H9 (cell line): ENCODE measurements around the gene QPRT. TPM values are rescaled to one million over a fixed set of nuclear protein-coding genes. Genes with fewer than 3 reads are reported as not detected.

ENCODE experiments used
- DNase-seq: peaks from one replicate; pipeline ENCODE4 v3.0.0-alpha.2; 2017
- H2AFZ ChIP-seq: one replicate; pipeline ENCODE4 v1.6.1; 2013; ENCODE audit warnings: mild to moderate bottlenecking, low read length, control low read depth, moderate library complexity
- H2AK5ac ChIP-seq: 2 replicates; pipeline ENCODE4 v1.6.1; 2013; ENCODE audit warnings: low read length, control low read depth, mixed read lengths; ENCODE audit not compliant: insufficient read length
- H2BK120ac ChIP-seq: one replicate; pipeline ENCODE4 v1.6.1; 2013; ENCODE audit warnings: low read depth, mild to moderate bottlenecking, low read length, control low read depth, inconsistent platforms; ENCODE audit not compliant: poor library complexity, severe bottlenecking
- H2BK12ac ChIP-seq: 2 replicates; pipeline ENCODE4 v1.6.1; 2013; ENCODE audit warnings: low read length, control low read depth, mixed read lengths, low read depth; ENCODE audit not compliant: insufficient read length
- H2BK15ac ChIP-seq: 2 replicates; pipeline ENCODE4 v1.6.1; 2013; ENCODE audit warnings: low read depth, low read length, control low read depth
- H2BK20ac ChIP-seq: one replicate; pipeline ENCODE4 v1.6.1; 2013; ENCODE audit warnings: low read depth, mild to moderate bottlenecking, low read length, control low read depth, inconsistent platforms; ENCODE audit not compliant: poor library complexity, severe bottlenecking
- H2BK5ac ChIP-seq: 2 replicates; pipeline ENCODE4 v1.6.1; 2013; ENCODE audit warnings: low read length, control low read depth, mixed read lengths; ENCODE audit not compliant: insufficient read length
- H3K14ac ChIP-seq: 2 replicates; pipeline ENCODE4 v1.6.1; 2013; ENCODE audit warnings: low read length, control low read depth; ENCODE audit not compliant: insufficient read depth
- H3K18ac ChIP-seq: 2 replicates; pipeline ENCODE4 v1.6.1; 2013; ENCODE audit warnings: low read depth, mild to moderate bottlenecking, mixed read lengths, low read length, control low read depth; ENCODE audit not compliant: insufficient read length
- H3K23ac ChIP-seq: 2 replicates; pipeline ENCODE4 v1.6.1; 2013; ENCODE audit warnings: low read length, control low read depth, mixed read lengths, low read depth; ENCODE audit not compliant: insufficient read length
- H3K23me2 ChIP-seq: 2 replicates; pipeline ENCODE4 v1.6.1; 2013; ENCODE audit warnings: low read depth, mild to moderate bottlenecking, mixed read lengths, low read length, control low read depth; ENCODE audit not compliant: insufficient read length, poor library complexity, severe bottlenecking
- H3K27ac ChIP-seq: 2 replicates; pipeline ENCODE4 v1.5.1; 2013; ENCODE audit warnings: low read length, control low read depth, mixed read lengths, low read depth; ENCODE audit not compliant: insufficient read length
- H3K27me3 ChIP-seq: 2 replicates; pipeline ENCODE4 v1.6.1; 2013; ENCODE audit warnings: low read length, control low read depth, inconsistent platforms; ENCODE audit not compliant: insufficient read depth
- H3K4ac ChIP-seq: 2 replicates; pipeline ENCODE4 v1.6.1; 2013; ENCODE audit warnings: low read depth, mild to moderate bottlenecking, control low read depth, inconsistent platforms, low read length, moderate library complexity
- H3K4me1 ChIP-seq: 2 replicates; pipeline ENCODE4 v1.6.1; 2013; ENCODE audit warnings: low read length, control low read depth, inconsistent platforms; ENCODE audit not compliant: insufficient read depth
- H3K4me2 ChIP-seq: 2 replicates; pipeline ENCODE4 v1.6.1; 2013; ENCODE audit warnings: low read length, control low read depth, mixed read lengths; ENCODE audit not compliant: insufficient read length, insufficient read depth
- H3K56ac ChIP-seq: 2 replicates; pipeline ENCODE4 v1.6.1; 2013; ENCODE audit warnings: low read depth, mild to moderate bottlenecking, mixed read lengths, low read length, control low read depth; ENCODE audit not compliant: insufficient read length
- H3K79me1 ChIP-seq: 2 replicates; pipeline ENCODE4 v1.6.1; 2013; ENCODE audit warnings: low read depth, mild to moderate bottlenecking, moderate library complexity, low read length, control low read depth, inconsistent platforms; ENCODE audit not compliant: insufficient read depth, poor library complexity, severe bottlenecking
- H3K79me2 ChIP-seq: 2 replicates; pipeline ENCODE4 v1.6.1; 2013; ENCODE audit warnings: low read length, control low read depth, inconsistent platforms; ENCODE audit not compliant: insufficient read depth
- H3K9ac ChIP-seq: 2 replicates; pipeline ENCODE4 v1.6.1; 2013; ENCODE audit warnings: low read length, control low read depth, mixed read lengths; ENCODE audit not compliant: insufficient read length; ENCODE audit errors: extremely low read depth
- H3K9me3 ChIP-seq: one replicate; pipeline ENCODE4 v1.6.1; 2013; ENCODE audit warnings: low read depth, low read length, inconsistent platforms; ENCODE audit not compliant: control insufficient read depth
- H3T11ph ChIP-seq: one replicate; pipeline ENCODE4 v1.6.1; 2013; ENCODE audit warnings: mild to moderate bottlenecking, low read length, control low read depth, inconsistent platforms
- H4K20me1 ChIP-seq: one replicate; pipeline ENCODE4 v1.6.1; 2013; ENCODE audit not compliant: control insufficient read depth, insufficient read length, insufficient read depth
- H4K5ac ChIP-seq: 2 replicates; pipeline ENCODE4 v1.6.1; 2013; ENCODE audit warnings: low read depth, mild to moderate bottlenecking, mixed read lengths, low read length, control low read depth; ENCODE audit not compliant: insufficient read length
- H4K8ac ChIP-seq: replicated peaks from 2 replicates; pipeline ENCODE4 v1.6.1; 2013; ENCODE audit warnings: low read length, control low read depth, mixed read lengths, low read depth; ENCODE audit not compliant: insufficient read length
- H4K91ac ChIP-seq: 2 replicates; pipeline ENCODE4 v1.6.1; 2013; ENCODE audit warnings: low read depth, mild to moderate bottlenecking, moderate library complexity, mixed read lengths, low read length, control low read depth; ENCODE audit not compliant: insufficient read length
- H3K27ac Mint-ChIP-seq, 3 experiments: 2 replicates in 2 of 3; 3 replicates in 1 of 3; pipeline ENCODE4 v1.8.0; 2020 to 2021; ENCODE audit warnings: mixed read lengths in 3 of 3, mild to moderate bottlenecking in 1 of 3, moderate library complexity in 1 of 3
- H3K27me3 Mint-ChIP-seq: 2 replicates; pipeline ENCODE4 v1.8.0; 2021; ENCODE audit warnings: low read depth, mild to moderate bottlenecking, moderate library complexity, mixed read lengths
- H3K36me3 Mint-ChIP-seq, 3 experiments: 2 replicates in 2 of 3; 3 replicates in 1 of 3; pipeline ENCODE4 v1.8.0; 2020 to 2021; ENCODE audit warnings: low read depth in 3 of 3, mixed read lengths in 3 of 3; ENCODE audit not compliant: insufficient read depth in 1 of 3
- H3K4me1 Mint-ChIP-seq, 2 experiments: 2 replicates each; pipeline ENCODE4 v1.8.0; 2020; ENCODE audit warnings: mixed read lengths in 2 of 2
- H3K4me3 Mint-ChIP-seq, 2 experiments: 2 replicates in 1 of 2; 3 replicates in 1 of 2; pipeline ENCODE4 v1.8.0; 2020 to 2021; ENCODE audit warnings: mild to moderate bottlenecking in 2 of 2, mixed read lengths in 2 of 2, moderate library complexity in 1 of 2
- H3K9me3 Mint-ChIP-seq, 2 experiments: 2 replicates in 1 of 2; 3 replicates in 1 of 2; pipeline ENCODE4 v1.8.0; 2020; ENCODE audit warnings: mild to moderate bottlenecking in 2 of 2, mixed read lengths in 2 of 2, moderate library complexity in 1 of 2
- WGBS: extraction: QIAGEN DNeasy Blood & Tissue Kit; methylation state at CpG from one replicate; pipeline ENCODE4 v1.1.7; 2013; ENCODE audit warnings: missing lambda C conversion rate, low lambda C conversion rate, mixed read lengths; ENCODE audit not compliant: insufficient read length; ENCODE audit errors: extremely low coverage; 5-methylcytosine and 5-hydroxymethylcytosine counted together
- total RNA-seq: library from RNA; stranded (reverse); gene quantifications from 2 replicates; pipeline ENCODE4 v1.2.1, GENCODE V29; 2021
- TF ChIP-seq, protein P1 (sequence below): fragments of 200-600 bp; sonication (generic); conservative IDR thresholded peaks from 3 replicates; pipeline ENCODE4 v1.8.0; 2021; ENCODE audit warnings: antibody characterized with exemption, mild to moderate bottlenecking

Gene QPRT
- total RNA-seq, 1 experiment from 2014 or later = 107 TPM

DNA sequence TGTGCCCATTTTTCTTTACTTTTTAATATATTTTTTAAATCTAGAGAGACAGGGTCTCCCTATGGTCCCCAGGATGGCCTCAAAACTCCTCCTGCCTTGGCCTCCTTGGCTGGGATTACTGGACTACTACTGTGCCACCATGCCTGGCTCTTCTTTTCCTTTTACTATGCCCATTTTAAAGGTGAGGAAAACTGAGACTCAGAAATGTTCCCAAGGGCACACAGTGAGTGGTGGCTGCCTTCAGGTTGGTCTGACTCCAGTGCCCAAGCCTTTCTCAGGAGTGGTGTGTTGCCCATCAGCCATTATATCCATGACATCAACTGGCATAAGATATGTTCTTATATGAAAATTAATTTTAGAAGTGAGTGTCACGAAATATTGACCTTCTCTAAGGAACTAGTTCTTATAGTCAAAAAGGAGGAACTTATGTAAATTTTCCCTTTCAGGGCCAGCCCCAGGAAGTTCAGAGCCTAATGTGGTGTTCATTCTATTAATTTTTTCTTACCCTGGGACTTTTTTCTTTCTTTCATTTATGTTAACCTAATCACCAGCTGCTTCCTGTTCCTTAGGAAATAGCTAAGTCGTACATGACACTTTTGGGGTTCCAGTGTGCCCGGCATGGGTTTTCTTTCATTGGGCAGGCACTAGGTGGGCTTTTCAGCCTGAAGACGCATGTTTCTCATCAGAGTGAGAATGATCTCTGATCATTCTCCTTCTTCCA is 33.8 kb upstream of the QPRT start:
- H2AK5ac ChIP-seq = no peak overlapping the region
- no peak overlapping the region for H2BK120ac ChIP-seq
- no peak overlapping the region for H3K4me2 ChIP-seq
- no peak overlapping the region for H4K8ac ChIP-seq
- Mint-ChIP-seq H3K27ac (no peak overlapping the region), H3K27me3 (no peaks in the 10 kb centered on the region), H3K9me3 (no peaks in the 10 kb centered on the region), H3K4me3 (no peak overlapping the region), H3K36me3 (no peaks in the 10 kb centered on the region), H3K4me1 (peaks cover 9 to 13% of the 10 kb centered on the region in 2 experiments)
- H2AFZ ChIP-seq = no peak overlapping the region
- peaks cover 2% of the 10 kb centered on the region; the same call in 1 of the 2 replicates for H3K4me1 ChIP-seq
- no peak overlapping the region for H3K9ac ChIP-seq
- no peaks in the 10 kb centered on the region for H3K23me2 ChIP-seq
- no peak overlapping the region for H3K56ac ChIP-seq
- no peak overlapping the region for H3K23ac ChIP-seq
- DNase-seq = no peak
- H2BK5ac ChIP-seq = no peak overlapping the region
- H3K27me3 ChIP-seq = no peaks in the 10 kb centered on the region
- H3K18ac ChIP-seq = no peak overlapping the region
- H4K5ac ChIP-seq = no peak overlapping the region
- no peak overlapping the region for H3T11ph ChIP-seq
- no peaks in the 10 kb centered on the region for H3K79me2 ChIP-seq
- WGBS = no CpG with 5 or more reads among the region's 4 CpGs
- no peak overlapping the region for H3K27ac ChIP-seq
- H2BK15ac ChIP-seq = no peak overlapping the region
- H3K79me1 ChIP-seq = no peaks in the 10 kb centered on the region
- no peaks in the 10 kb centered on the region for H4K20me1 ChIP-seq
- H3K14ac ChIP-seq = no peak overlapping the region
- TF ChIP-seq, protein P1, sequence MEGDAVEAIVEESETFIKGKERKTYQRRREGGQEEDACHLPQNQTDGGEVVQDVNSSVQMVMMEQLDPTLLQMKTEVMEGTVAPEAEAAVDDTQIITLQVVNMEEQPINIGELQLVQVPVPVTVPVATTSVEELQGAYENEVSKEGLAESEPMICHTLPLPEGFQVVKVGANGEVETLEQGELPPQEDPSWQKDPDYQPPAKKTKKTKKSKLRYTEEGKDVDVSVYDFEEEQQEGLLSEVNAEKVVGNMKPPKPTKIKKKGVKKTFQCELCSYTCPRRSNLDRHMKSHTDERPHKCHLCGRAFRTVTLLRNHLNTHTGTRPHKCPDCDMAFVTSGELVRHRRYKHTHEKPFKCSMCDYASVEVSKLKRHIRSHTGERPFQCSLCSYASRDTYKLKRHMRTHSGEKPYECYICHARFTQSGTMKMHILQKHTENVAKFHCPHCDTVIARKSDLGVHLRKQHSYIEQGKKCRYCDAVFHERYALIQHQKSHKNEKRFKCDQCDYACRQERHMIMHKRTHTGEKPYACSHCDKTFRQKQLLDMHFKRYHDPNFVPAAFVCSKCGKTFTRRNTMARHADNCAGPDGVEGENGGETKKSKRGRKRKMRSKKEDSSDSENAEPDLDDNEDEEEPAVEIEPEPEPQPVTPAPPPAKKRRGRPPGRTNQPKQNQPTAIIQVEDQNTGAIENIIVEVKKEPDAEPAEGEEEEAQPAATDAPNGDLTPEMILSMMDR = no peak
- no peak overlapping the region for H4K91ac ChIP-seq
- no peak overlapping the region for H2BK20ac ChIP-seq
- no peak overlapping the region for H2BK12ac ChIP-seq
- no peak overlapping the region for H3K4ac ChIP-seq
- H3K9me3 ChIP-seq = no peaks in the 10 kb centered on the region
